Tibial artery (tissue), 4 donors: ENCODE results near the gene WDR89.

ENCODE experiments used
- DNase-seq, 2 donors: peaks; one replicate each; pipeline ENCODE4 v3.0.0-alpha.2; 2019
- H3K27ac ChIP-seq, 2 donors: fragments of 200-600 bp; sonication (generic) in 1 of 2; 1 replicate in 1 of 2; 2 replicates in 1 of 2; pipeline ENCODE4 v1.5.1; 2018 to 2019; ENCODE audit warnings: mild to moderate bottlenecking in 1 of 2
- H3K27me3 ChIP-seq, 2 donors: fragments of 200-600 bp; sonication (generic) in 1 of 2; one replicate each; pipeline versions ENCODE4 v1.5.1 to v1.6.0; 2016 to 2019
- H3K36me3 ChIP-seq, 3 donors: fragments of 200-600 bp; sonication (generic) in 2 of 3; one replicate each; pipeline ENCODE4 v1.5.1; 2016 to 2019; ENCODE audit warnings: mild to moderate bottlenecking in 2 of 3
- H3K4me1 ChIP-seq, 4 donors: fragments of 200-600 bp; sonication (generic) in 2 of 4; 1 replicate in 3 of 4; 2 replicates in 1 of 4; pipeline ENCODE4 v1.5.1; 2016 to 2019
- H3K4me3 ChIP-seq, 2 donors: fragments of 200-600 bp; sonication (generic) in 1 of 2; 1 replicate in 1 of 2; 2 replicates in 1 of 2; pipeline ENCODE4 v1.5.1; 2018 to 2019; ENCODE audit warnings: mild to moderate bottlenecking in 2 of 2
- H3K9me3 ChIP-seq, 3 donors: fragments of 200-600 bp; sonication (generic) in 1 of 3; one replicate each; pipeline ENCODE4 v1.5.1; 2016 to 2019
- intact Hi-C: fragments of 100-400 bp; cut with DNase I; formaldehyde crosslinking; loops from one replicate; pipeline ENCODE4 v1.15.0; 2023; ENCODE audit warnings: low total_unique reads
- TF ChIP-seq, protein P1 (sequence below), 2 experiments: fragments of 200-600 bp in 1 of 2; fragments of 450-650 bp in 1 of 2; IDR thresholded peaks; one replicate each; pipeline ENCODE4 v1.5.1; 2017 to 2019; ENCODE audit warnings: antibody characterized with exemption in 2 of 2, mild to moderate bottlenecking in 1 of 2, moderate library complexity in 1 of 2

WDR89 gene

DNA sequence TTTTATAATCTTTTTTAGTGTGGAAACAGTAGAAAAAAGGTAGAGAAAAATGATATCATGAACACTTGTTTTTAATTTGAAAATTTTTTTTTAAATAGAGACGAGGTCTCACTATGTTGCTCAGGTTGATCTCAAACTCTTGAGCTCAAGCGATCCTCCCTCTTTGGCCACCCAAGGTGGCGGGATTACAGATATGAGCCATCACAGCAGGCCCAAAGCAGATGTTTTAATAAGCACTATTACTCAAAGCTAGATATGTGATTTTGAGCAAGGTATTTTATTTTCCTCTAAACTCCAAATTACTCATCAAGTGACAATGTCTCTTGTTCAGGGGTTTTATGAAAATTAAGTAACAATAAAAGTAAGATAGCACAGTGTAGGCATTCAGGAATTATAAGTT is 10.7 kb upstream of the WDR89 start:
- intact Hi-C loops: no loop called here

DNA sequence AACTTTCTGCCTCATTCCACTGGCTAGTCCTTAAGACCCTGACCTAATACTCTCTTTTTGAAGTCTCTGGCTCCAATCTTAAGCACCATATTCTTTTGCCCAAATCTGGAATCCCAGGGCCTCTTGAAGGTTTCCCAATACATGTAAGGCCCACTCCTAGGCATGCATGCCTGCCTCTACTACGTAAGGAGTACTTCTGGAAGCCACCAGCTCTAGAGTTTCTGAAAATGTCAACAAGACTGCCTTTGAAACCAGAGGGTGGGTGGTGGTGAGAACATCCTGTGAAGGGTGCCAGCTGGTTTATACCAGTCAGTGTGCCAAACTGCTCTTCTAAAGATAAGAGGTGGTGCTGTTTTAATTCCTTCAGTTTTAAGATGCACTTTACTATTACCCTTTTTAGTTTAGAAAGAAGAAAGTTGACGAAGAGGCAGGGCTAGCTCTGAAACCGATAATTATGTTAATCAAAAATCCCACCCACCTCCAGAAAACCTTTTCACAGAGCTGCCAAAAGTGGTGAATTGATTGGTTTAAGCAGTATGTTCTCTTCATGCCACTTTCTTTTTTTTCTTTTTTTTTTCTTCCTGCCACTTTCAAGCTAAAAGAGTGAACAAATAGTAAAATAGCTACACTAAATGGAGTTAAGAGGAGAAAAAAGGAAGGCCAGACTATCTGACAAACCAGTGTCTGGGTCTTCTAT is 8.7 kb upstream of the WDR89 start:
- Histone ChIP-seq H3K36me3 (no peaks in the 10 kb centered on the region), H3K27ac (no peak overlapping the region), H3K27me3 (no peaks in the 10 kb centered on the region), H3K4me1 (no peaks in the 10 kb centered on the region), H3K9me3 (no peaks in the 10 kb centered on the region), H3K4me3 (no peak overlapping the region)
- TF ChIP-seq, protein P1, sequence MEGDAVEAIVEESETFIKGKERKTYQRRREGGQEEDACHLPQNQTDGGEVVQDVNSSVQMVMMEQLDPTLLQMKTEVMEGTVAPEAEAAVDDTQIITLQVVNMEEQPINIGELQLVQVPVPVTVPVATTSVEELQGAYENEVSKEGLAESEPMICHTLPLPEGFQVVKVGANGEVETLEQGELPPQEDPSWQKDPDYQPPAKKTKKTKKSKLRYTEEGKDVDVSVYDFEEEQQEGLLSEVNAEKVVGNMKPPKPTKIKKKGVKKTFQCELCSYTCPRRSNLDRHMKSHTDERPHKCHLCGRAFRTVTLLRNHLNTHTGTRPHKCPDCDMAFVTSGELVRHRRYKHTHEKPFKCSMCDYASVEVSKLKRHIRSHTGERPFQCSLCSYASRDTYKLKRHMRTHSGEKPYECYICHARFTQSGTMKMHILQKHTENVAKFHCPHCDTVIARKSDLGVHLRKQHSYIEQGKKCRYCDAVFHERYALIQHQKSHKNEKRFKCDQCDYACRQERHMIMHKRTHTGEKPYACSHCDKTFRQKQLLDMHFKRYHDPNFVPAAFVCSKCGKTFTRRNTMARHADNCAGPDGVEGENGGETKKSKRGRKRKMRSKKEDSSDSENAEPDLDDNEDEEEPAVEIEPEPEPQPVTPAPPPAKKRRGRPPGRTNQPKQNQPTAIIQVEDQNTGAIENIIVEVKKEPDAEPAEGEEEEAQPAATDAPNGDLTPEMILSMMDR (IDR thresholded peaks at IDR 0.05): no peak
- intact Hi-C loops: no loop called here
- no peak for DNase-seq

More for the DNA sequence above, 10.7 kb upstream of the WDR89 start:
- no peaks in the 10 kb centered on the region for H3K9me3 ChIP-seq
- no peaks in the 10 kb centered on the region for H3K36me3 ChIP-seq
- H3K27ac ChIP-seq: no peak overlapping the region
- H3K4me3 ChIP-seq: no peak overlapping the region
- no peak for DNase-seq
- no peaks in the 10 kb centered on the region for H3K27me3 ChIP-seq
- TF ChIP-seq, protein P1 (IDR thresholded peaks at IDR 0.05): no peak
- no peaks in the 10 kb centered on the region for H3K4me1 ChIP-seq

DNA sequence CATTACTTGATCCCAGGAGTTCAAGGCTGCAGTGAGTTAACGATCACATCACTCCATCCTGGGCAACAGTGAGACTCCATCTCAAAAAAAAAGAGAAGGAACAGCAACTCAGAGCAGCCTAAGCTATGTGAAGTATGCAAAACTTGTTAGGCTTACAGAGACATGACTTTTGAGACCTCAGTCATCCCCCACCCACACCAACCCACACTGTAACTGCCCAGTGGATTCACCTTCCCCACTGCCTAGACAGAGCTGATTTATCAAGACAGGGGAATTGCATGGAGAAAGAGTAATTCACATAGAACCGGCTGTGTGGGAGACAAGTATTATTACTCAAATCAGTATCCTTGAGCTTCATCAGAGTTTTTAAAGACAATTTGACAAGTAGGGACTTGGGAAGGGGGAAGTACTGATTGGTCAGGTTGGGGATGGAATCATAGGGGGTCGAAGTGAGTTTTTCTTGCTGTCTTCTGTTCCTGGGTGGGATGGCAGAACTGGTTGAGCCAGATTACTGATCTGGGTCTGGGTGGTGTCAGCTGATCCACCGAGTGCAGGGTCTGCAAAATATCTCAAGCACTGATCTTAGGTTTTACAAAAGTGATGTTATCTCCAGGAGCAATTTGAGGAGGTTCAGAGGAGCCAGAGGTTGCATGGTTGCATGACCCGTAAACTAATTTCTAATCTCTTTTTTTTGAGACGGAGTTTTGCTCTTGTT is 6.2 kb upstream of the WDR89 start:
- intact Hi-C loops: no loop called here
- TF ChIP-seq, protein P1 (IDR thresholded peaks at IDR 0.05): no peak
- Histone ChIP-seq H3K36me3 (no peaks in the 10 kb centered on the region), H3K27ac (no peak overlapping the region), H3K4me3 (no peak overlapping the region), H3K4me1 (peaks cover 0 to 1% (median 0%) of the 10 kb centered on the region in 4 donors), H3K9me3 (no peaks in the 10 kb centered on the region), H3K27me3 (no peaks in the 10 kb centered on the region)
- no peak for DNase-seq

DNA sequence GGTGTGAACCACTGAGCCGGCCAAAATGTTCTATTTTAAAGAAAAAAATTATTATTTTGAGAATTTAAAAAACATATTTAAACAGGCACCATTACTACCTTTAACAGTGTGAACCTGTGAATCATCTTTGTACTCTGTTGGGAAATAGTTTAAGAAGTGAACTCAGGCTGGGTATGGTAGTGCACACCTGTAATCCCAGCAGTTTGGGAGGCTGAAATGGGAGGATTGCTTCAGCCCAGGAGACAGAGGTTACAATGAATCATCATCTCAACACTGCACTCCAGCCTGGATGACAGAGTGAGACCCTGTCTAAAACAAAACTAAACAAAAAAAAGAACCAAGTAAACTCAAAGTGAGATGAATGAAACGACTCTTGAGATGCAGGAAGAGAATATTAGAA is 3.1 kb upstream of the WDR89 start:
- no peaks in the 10 kb centered on the region for H3K36me3 ChIP-seq
- intact Hi-C loops: loop anchor here (5.0 kb wide), 1 partner anchor 102 kb away; the partner anchor contains the start of gene PPP2R5E
- H3K9me3 ChIP-seq: no peaks in the 10 kb centered on the region
- TF ChIP-seq, protein P1 (IDR thresholded peaks at IDR 0.05): no peak
- no peak overlapping the region for H3K27ac ChIP-seq
- peaks cover 0 to 12% (median 4%) of the 10 kb centered on the region in 4 donors for H3K4me1 ChIP-seq
- no peak for DNase-seq
- H3K27me3 ChIP-seq: no peaks in the 10 kb centered on the region
- no peak overlapping the region for H3K4me3 ChIP-seq

DNA sequence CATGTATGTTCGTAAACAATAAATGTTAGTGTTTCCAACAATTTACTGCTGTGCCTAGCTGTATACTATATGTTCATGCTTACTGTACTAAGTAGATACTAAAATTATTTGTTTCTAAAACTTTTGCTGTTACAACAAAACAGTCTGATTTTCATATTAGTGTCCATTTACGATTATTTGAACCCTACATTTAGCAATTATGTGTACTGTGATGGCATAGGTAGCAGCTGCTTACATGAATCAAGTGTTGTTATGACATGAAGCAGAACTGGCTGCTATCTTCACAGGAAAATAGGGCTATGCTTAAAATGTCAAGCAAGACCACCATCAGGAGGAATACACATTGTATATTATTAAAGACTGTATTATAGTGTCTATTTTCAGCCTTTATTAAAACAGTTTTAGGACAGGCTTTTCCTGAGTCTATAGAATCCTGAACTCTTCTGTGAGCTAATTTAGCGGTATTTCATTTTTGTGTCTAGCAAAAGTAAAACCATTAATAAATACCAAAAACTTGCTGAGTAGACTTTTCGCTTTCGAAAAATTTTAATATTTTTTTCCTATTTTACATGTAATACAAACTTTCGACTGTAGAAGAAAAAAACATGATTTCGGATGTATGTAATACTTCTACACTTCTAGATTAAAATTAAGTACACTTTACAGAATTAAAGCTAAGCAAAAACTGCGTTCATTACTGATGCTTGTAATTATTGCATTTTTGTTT is 1.1 kb upstream of the WDR89 start:
- Histone ChIP-seq H3K27ac (peak overlapping the region; percentile 89 to 90), H3K27me3 (no peaks in the 10 kb centered on the region), H3K4me3 (peak overlapping the region; percentile 57 to 73), H3K4me1 (peaks cover 0 to 12% (median 4%) of the 10 kb centered on the region in 4 donors), H3K36me3 (no peaks in the 10 kb centered on the region), H3K9me3 (no peaks in the 10 kb centered on the region)
- intact Hi-C loops: loop anchor here (5.0 kb wide), 1 partner anchor 101 kb away; the partner anchor contains the start of gene PPP2R5E
- TF ChIP-seq, protein P1 (IDR thresholded peaks at IDR 0.05): no peak
- no peak for DNase-seq
